Epithelial cell of proximal tubule (primary cell): ENCODE measurements around the gene KCTD6. TPM values are rescaled to one million over a fixed set of nuclear protein-coding genes. Genes with fewer than 3 reads are reported as not detected.

Experiments
- DNase-seq: peaks from one replicate; pipeline ENCODE4 v3.0.0-alpha.2; 2011; ENCODE audit warnings: low read depth
- H3K4me3 ChIP-seq: 2 replicates; pipeline ENCODE4 v1.5.1; 2011; ENCODE audit warnings: low read depth, mild to moderate bottlenecking, low read length
- total RNA-seq: library from RNA; depleted of rRNA; stranded (reverse); fragments of >200 nt; gene quantifications from 2 replicates; pipeline ENCODE4 v1.2.3, GENCODE V29; 2015
- TF ChIP-seq, protein P1 (sequence below): conservative IDR thresholded peaks from 2 replicates; pipeline ENCODE4 v1.5.1; 2012; ENCODE audit warnings: low read depth, mild to moderate bottlenecking, low read length

The KCTD6 gene
- total RNA-seq, 1 donor from 2014 or later, result 7.9 TPM

DNA sequence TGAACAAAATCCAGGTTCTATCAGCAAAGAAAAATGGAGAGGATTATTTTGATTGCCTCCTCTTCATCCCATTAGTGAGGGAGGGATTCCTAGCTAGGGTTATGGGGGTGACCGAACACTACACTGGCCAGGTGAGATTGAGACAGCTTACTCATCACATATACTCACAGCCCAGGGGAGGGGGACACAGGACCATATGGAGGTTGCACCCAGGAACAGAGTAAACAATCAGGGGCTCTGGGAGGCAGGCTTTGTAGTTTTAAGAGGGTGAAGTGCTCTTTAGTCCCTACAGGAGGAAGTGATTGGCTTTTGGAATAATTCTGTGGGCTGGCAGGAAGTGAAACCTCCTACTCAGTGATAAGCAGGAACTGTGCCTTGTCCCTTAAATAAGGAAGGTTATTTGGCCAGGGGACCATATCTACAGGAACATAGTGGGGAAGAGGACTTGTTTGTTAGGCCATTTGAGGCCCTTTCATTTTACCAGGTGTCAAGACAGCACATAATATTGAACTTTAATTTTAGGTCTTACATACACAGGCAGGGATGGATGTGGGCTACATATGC, 17.5 kb upstream of the KCTD6 start:
- no peak for DNase-seq
- TF ChIP-seq, protein P1, sequence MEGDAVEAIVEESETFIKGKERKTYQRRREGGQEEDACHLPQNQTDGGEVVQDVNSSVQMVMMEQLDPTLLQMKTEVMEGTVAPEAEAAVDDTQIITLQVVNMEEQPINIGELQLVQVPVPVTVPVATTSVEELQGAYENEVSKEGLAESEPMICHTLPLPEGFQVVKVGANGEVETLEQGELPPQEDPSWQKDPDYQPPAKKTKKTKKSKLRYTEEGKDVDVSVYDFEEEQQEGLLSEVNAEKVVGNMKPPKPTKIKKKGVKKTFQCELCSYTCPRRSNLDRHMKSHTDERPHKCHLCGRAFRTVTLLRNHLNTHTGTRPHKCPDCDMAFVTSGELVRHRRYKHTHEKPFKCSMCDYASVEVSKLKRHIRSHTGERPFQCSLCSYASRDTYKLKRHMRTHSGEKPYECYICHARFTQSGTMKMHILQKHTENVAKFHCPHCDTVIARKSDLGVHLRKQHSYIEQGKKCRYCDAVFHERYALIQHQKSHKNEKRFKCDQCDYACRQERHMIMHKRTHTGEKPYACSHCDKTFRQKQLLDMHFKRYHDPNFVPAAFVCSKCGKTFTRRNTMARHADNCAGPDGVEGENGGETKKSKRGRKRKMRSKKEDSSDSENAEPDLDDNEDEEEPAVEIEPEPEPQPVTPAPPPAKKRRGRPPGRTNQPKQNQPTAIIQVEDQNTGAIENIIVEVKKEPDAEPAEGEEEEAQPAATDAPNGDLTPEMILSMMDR, result no peak

DNA sequence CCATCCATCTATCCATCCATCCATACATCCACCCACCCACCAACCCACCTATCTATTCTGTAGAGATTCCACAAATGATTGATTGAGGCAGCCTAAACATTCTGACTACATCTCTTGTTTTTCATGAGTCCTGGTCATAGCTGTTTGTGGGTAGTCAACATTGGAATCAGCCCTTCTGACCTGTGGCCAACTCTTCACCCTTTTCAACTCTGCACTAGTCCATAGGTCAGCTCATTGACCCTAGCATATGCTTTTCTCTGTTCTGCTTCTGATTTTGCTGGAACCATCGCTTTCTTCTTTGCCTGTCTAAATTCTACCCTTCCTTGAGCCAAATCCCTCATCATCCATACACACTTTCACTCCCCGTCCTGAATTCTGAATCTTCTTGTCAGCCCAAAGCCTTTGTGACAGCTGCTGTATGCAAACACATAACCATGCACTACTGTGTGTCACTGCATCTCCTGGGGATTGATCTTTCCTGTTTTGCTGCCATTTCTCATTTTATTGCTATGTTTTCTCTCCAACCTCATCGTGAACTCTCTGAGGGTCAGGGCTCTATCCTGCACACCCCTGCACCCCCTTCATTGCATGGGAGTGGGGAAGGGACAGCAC, 16.8 kb upstream of the KCTD6 start:
- H3K4me3 ChIP-seq, result no peak overlapping the region
- DNase-seq, result no peak
- TF ChIP-seq, protein P1, result no peak

More for the DNA sequence above, 17.5 kb upstream of the KCTD6 start:
- no peak overlapping the region for H3K4me3 ChIP-seq

DNA sequence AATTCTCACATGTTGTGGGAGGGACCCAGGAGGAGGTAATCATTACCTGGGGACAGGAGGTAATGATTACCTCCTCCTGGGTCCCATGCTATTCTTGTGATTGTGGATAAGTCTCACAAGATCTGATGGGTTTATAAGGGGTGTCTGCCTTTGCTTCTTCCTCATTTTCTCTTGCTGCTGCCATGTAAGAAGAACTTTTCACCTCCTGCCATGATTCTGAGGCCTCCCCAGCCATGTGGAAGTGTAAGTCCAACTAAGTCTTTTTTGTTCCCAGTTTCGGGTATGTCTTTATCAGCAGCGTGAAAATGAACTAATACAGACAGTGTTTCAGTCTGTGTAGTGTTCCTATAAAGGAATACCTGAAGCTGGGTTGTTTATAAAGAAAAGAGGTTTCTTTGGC, 13.1 kb upstream of the KCTD6 start:
- no peak for DNase-seq
- H3K4me3 ChIP-seq, result no peak overlapping the region
- TF ChIP-seq, protein P1, result no peak

DNA sequence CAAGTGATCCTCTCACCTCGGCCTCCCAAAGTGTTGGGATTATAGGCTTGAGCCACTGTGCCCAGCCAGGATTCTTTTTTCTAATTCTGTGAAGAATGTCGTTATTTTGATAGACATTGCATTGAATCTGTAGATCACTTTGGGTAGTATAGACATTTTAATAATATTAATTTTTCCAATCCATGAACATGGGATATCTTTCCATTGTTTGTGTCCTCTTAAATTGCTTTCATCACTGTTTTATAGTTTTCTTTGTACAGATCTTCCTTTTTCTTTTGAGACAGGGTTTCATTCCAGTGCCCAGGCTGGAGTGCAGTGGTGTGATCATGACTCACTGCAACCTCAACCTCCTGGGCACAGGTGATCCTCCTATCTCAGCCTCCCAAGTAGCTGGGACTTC, 11.6 kb upstream of the KCTD6 start:
- DNase-seq, result no peak

DNA sequence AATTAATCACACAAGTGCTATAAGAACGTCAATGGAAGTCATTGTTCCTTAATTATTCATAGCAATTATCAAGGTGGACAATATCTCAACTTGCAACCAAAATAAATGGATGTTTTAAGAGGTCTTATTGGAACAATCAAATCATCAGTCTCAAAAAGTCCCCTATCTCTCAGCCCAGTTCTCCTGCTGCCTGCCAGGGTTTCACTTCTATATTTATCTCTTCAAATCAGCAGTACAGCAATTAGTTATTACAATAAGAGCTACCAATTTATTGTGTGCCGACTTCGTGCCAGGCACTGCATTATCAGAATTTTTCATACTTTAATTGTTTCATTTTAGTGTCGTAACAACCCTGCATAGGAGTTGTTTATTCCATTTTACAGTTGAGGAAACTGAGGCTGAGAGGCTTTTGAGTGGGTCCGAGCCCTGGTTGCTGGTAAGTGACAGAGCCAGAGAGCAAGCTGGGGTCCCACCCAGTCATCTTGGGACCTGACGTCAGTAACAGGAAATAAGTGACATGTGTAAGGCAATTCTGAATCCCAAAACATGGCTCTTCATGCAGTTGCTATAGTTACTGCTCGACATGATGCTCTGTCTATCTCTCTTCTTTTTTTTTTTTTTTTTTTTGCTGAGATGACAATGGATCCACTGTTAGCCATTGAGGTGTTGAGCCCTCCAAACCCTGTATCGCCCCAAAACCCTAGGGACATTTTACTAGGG, 8.8 kb upstream of the KCTD6 start:
- TF ChIP-seq, protein P1, result no peak
- no peak for DNase-seq
- no peak overlapping the region for H3K4me3 ChIP-seq

More for the DNA sequence above, 11.6 kb upstream of the KCTD6 start:
- no peak overlapping the region for H3K4me3 ChIP-seq
- TF ChIP-seq, protein P1, result no peak

DNA sequence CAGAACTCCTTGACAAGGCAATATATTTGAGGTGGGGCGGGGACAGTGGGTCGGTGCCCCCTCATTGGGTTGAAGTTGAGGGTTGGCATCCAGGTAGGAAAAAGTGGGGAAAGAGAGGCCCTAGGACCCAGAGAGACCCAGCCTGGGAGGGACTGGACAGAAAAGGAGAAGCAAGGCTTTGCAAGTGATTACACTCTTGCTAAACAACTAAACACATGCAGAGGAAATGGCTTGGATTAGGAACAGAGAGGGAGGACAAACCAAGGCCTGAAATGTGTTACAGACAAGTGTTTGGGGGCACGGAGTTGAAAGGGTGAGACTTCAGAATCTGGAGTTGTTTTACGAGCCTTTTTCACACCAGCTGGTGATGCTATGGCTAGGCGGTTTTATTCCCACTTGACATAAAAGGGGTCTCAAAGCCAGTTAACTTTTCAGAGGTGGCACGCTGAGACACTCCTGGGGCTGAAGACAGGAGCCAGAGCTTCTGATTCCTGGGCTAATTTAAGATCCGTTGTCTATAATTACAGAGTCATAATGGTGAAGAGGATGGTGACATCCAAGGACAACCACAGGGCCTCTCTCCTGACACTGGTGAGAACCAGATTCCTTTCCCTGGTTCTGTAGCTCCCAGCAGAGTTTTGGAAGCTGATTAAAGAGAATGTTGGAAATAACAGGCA, 7.7 kb upstream of the KCTD6 start:
- H3K4me3 ChIP-seq, result no peak overlapping the region
- TF ChIP-seq, protein P1, result no peak
- no peak for DNase-seq
